Liver (tissue), 9 donors: ENCODE results near the gene EXD2. TPM values are rescaled to one million over a fixed set of nuclear protein-coding genes. Genes with fewer than 3 reads are reported as not detected.

Experiments
- DNase-seq: peaks from one replicate; pipeline ENCODE4 v3.0.0-alpha.2; 2017; ENCODE audit warnings: low spot score
- H3K27ac ChIP-seq, 2 donors: one replicate each; pipeline ENCODE4 v1.7.0; 2013; ENCODE audit warnings: inconsistent platforms in 2 of 2, low read length in 2 of 2, control low read depth in 1 of 2, low read depth in 1 of 2, mild to moderate bottlenecking in 1 of 2
- H3K27me3 ChIP-seq, 4 donors: one replicate each; pipeline versions ENCODE4 v1.6.1 to v1.7.0; 2013; ENCODE audit warnings: low read length in 3 of 4, inconsistent platforms in 1 of 4, mild to moderate bottlenecking in 1 of 4, moderate library complexity in 1 of 4; ENCODE audit not compliant: control insufficient read depth in 4 of 4, insufficient read depth in 4 of 4
- H3K36me3 ChIP-seq, 4 donors: one replicate each; pipeline versions ENCODE4 v1.6.1 to v1.7.0; 2013; ENCODE audit warnings: low read length in 3 of 4, mild to moderate bottlenecking in 3 of 4, low read depth in 1 of 4, moderate library complexity in 1 of 4; ENCODE audit not compliant: control insufficient read depth in 4 of 4, insufficient read depth in 3 of 4
- H3K4me1 ChIP-seq, 4 donors: one replicate each; pipeline versions ENCODE4 v1.6.1 to v1.7.0; 2013; ENCODE audit warnings: low read length in 3 of 4, mild to moderate bottlenecking in 3 of 4, moderate library complexity in 1 of 4; ENCODE audit not compliant: control insufficient read depth in 4 of 4, insufficient read depth in 4 of 4
- H3K4me3 ChIP-seq, 3 donors: one replicate each; pipeline versions ENCODE4 v1.6.1 to v1.7.0; 2013; ENCODE audit warnings: low read length in 3 of 3, control low read depth in 1 of 3, low read depth in 1 of 3, mild to moderate bottlenecking in 1 of 3
- H3K9ac ChIP-seq, 2 donors: one replicate each; pipeline ENCODE4 v1.7.0; 2013; ENCODE audit warnings: low read length in 2 of 2, mild to moderate bottlenecking in 2 of 2, moderate library complexity in 2 of 2, control low read depth in 1 of 2, low read depth in 1 of 2
- H3K9me3 ChIP-seq, 4 donors: one replicate each; pipeline versions ENCODE4 v1.6.1 to v1.7.0; 2013; ENCODE audit warnings: low read length in 3 of 4; ENCODE audit not compliant: control insufficient read depth in 4 of 4
- EGR1 ChIP-seq, 2 donors: IDR thresholded peaks; 2 replicates each; pipeline ENCODE4 v1.6.1; 2016 to 2018; ENCODE audit warnings: antibody characterized with exemption in 2 of 2, low read depth in 2 of 2
- FOXA1 ChIP-seq: IDR thresholded peaks from 2 replicates; pipeline ENCODE4 v1.6.1; 2016; ENCODE audit warnings: antibody characterized with exemption
- GABPA ChIP-seq, 2 donors: IDR thresholded peaks in 1 of 2; conservative IDR thresholded peaks in 1 of 2; 2 replicates each; pipeline ENCODE4 v1.6.1; 2016; ENCODE audit warnings: antibody characterized with exemption in 2 of 2, mild to moderate bottlenecking in 1 of 2, moderate library complexity in 1 of 2
- HNF4A ChIP-seq, 2 donors: conservative IDR thresholded peaks; 2 replicates each; pipeline ENCODE4 v1.6.1; 2016; ENCODE audit warnings: antibody characterized with exemption in 2 of 2, mild to moderate bottlenecking in 2 of 2
- HNF4G ChIP-seq: IDR thresholded peaks from 2 replicates; pipeline ENCODE4 v1.6.1; 2016; ENCODE audit warnings: antibody characterized with exemption
- JUND ChIP-seq, 2 donors: IDR thresholded peaks; 2 replicates each; pipeline ENCODE4 v1.6.1; 2016; ENCODE audit warnings: antibody characterized with exemption in 2 of 2
- NR2F2 ChIP-seq: IDR thresholded peaks from 2 replicates; pipeline ENCODE4 v1.6.1; 2016; ENCODE audit warnings: antibody characterized with exemption
- RAD21 ChIP-seq, 2 donors: IDR thresholded peaks; 2 replicates each; pipeline ENCODE4 v1.6.1; 2016; ENCODE audit warnings: antibody characterized with exemption in 2 of 2, mild to moderate bottlenecking in 2 of 2
- RXRA ChIP-seq, 2 donors: IDR thresholded peaks; 2 replicates each; pipeline ENCODE4 v1.6.1; 2017 to 2018; ENCODE audit warnings: antibody characterized with exemption in 2 of 2, mild to moderate bottlenecking in 1 of 2
- SP1 ChIP-seq: IDR thresholded peaks from 2 replicates; pipeline ENCODE4 v1.6.1; 2018; ENCODE audit warnings: antibody characterized with exemption, mild to moderate bottlenecking
- TAF1 ChIP-seq: conservative IDR thresholded peaks from 2 replicates; pipeline ENCODE4 v1.6.1; 2016; ENCODE audit warnings: antibody characterized with exemption, mild to moderate bottlenecking
- YY1 ChIP-seq: IDR thresholded peaks from 2 replicates; pipeline ENCODE4 v1.6.1; 2016; ENCODE audit warnings: antibody characterized with exemption, mild to moderate bottlenecking
- WGBS: extraction: QIAGEN DNeasy Blood & Tissue Kit; methylation state at CpG from one replicate; pipeline ENCODE4 v1.1.7; 2013; 5-methylcytosine and 5-hydroxymethylcytosine counted together
- polyA plus RNA-seq, 2 donors: library from polyadenylated mRNA; stranded (reverse) in 1 of 2; unstranded in 1 of 2; fragments of 200-250 nt in 1 of 2; fragments of >200 nt in 1 of 2; fragmentation: Nextera tagmentation in 1 of 2; extraction: Ambion mirVana in 1 of 2; gene quantifications; one replicate each; pipeline versions ENCODE4 v1.2.1 to v1.2.3, GENCODE V29; 2013 to 2015
- total RNA-seq, 2 donors: library from RNA; depleted of rRNA; stranded (reverse); fragments of >200 nt; gene quantifications; one replicate each; pipeline ENCODE4 v1.2.3, GENCODE V29; 2014
- TF ChIP-seq, protein P1 (sequence below): fragments of 150-350 bp; IDR thresholded peaks from 2 replicates; pipeline ENCODE4 v1.5.1; 2017; ENCODE audit warnings: improper control_type of control experiment, low read depth, low read length; ENCODE audit not compliant: missing input control
- TF ChIP-seq, protein P2 (sequence below): IDR thresholded peaks from 2 replicates; pipeline ENCODE4 v1.6.1; 2016; ENCODE audit warnings: antibody characterized with exemption
- TF ChIP-seq, protein P3 (sequence below): IDR thresholded peaks from 2 replicates; pipeline ENCODE4 v1.6.1; 2016; ENCODE audit warnings: antibody characterized with exemption
- donor health status: healthy.
- donor health status: healthy.
- donor health status: healthy.
- donor health status: healthy.
- donor health status: healthy.

Gene EXD2
- total and polyA plus RNA-seq, 4 donors: 4.7 to 8.8 (median 5.0) TPM

DNA sequence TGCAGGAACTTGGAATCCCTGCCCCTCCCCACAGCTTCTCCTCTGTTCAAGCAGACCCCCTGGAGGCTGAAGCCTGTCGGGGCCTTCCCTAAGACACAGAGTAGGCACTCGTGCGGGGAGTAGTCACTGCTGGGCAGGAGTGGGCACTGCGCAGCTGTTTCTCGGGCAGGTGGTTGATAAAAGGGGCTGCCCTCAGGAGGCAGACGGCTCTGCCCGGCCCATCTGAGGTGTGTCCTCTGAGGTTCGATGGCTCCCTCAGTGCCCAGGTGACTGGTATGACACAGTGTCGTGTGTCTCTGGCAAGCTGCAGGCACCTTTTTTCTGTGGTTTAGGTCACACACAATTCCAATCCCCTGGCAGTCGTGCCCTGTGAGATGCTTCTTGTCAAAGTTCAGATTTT lies 78.8 kb downstream of the EXD2 start:
- no peaks in the 10 kb centered on the region for H3K36me3 ChIP-seq
- no peak overlapping the region for H3K4me3 ChIP-seq
- H3K27me3 ChIP-seq: no peaks in the 10 kb centered on the region
- TF ChIP-seq YY1: no peak
- no peak for TF ChIP-seq NR2F2
- no peak for TF ChIP-seq JUND (IDR thresholded peaks at IDR 0.05)
- TF ChIP-seq RAD21 (IDR thresholded peaks at IDR 0.05): no peak
- TF ChIP-seq, protein P1, sequence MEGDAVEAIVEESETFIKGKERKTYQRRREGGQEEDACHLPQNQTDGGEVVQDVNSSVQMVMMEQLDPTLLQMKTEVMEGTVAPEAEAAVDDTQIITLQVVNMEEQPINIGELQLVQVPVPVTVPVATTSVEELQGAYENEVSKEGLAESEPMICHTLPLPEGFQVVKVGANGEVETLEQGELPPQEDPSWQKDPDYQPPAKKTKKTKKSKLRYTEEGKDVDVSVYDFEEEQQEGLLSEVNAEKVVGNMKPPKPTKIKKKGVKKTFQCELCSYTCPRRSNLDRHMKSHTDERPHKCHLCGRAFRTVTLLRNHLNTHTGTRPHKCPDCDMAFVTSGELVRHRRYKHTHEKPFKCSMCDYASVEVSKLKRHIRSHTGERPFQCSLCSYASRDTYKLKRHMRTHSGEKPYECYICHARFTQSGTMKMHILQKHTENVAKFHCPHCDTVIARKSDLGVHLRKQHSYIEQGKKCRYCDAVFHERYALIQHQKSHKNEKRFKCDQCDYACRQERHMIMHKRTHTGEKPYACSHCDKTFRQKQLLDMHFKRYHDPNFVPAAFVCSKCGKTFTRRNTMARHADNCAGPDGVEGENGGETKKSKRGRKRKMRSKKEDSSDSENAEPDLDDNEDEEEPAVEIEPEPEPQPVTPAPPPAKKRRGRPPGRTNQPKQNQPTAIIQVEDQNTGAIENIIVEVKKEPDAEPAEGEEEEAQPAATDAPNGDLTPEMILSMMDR: no peak
- no peak for TF ChIP-seq EGR1 (IDR thresholded peaks at IDR 0.05; ENCODE audit: low read depth in 2 of 2)
- DNase-seq: no peak
- H3K9me3 ChIP-seq: no peaks in the 10 kb centered on the region
- H3K9ac ChIP-seq: no peak overlapping the region
- H3K27ac ChIP-seq: no peak overlapping the region
- WGBS: 85% methylated on average over 10 of the region's 10 CpGs
- no peaks in the 10 kb centered on the region for H3K4me1 ChIP-seq

DNA sequence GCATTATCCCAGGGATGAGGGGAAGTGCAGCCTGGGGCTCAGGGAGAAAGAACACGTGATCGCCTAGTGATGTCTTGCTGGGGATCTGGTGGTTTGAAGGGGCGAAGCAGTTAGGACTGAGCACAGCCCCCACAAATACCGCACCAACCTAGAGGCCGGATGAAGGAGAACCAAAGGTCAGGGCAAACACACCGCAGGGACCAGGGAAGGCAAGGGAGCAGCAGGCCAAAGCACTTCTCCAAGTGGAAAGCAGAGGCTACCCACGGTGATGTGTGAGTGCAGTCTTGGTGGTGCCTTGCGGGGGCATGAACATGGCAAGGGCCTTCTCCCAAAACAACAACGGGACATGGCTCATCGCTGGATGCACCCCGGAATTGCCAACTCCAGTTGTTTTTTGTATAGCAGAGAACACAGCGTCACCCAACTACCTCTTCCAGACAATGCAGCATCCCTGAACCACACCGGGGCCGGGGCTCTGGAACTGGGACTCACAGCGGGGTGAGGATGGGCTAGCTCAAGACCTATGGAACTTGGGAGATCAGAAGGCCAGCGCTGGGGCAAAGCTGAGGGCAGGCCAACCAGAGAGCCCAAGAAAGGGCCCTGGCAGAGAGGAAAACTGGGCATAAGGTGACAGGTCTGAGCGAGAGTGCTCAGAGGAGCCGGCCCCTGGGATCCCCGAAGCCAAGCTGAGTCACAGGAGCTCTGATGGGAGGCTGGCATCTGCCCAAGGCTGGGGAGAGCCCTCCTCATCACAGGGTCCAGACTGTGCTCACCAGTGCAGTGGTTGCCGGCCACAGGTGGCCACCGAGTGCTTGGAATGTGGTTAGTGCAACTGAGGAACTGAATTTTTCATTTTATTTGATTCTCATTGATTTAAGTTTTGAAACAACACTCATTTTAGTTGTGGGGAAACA lies 79.8 kb downstream of the EXD2 start:
- Histone ChIP-seq H3K27me3 (no peaks in the 10 kb centered on the region), H3K27ac (no peak overlapping the region), H3K4me1 (no peaks in the 10 kb centered on the region), H3K4me3 (no peak overlapping the region), H3K36me3 (no peaks in the 10 kb centered on the region), H3K9me3 (no peaks in the 10 kb centered on the region), H3K9ac (no peak overlapping the region)
- TF ChIP-seq RXRA (IDR thresholded peaks at IDR 0.05): no peak
- TF ChIP-seq YY1: no peak
- no peak for TF ChIP-seq GABPA (IDR thresholded peaks at IDR 0.05 in 1 of 2, conservative IDR thresholded peaks at IDR 0.05 in 1 of 2)
- DNase-seq: no peak
- WGBS: 88% methylated on average over 21 of the region's 21 CpGs

DNA sequence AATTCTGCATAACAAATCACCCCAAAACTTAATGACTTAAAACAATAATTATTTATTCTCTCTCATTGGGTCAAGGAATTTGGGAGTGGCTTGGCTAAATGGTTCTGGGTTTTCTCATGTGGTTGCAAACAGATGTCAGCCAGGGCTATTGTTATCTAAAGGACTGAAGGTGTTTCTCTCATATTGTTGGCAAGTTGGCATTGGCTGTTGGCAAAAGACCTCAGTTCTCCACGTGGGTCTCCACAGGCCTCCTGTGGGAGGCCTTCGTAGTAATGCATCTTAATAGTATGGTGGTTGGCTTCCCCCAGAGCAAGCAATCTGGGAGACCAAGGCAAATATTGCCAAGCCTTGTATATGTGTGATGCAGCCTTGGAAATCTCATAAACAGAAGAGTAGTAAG lies 83.0 kb downstream of the EXD2 start:
- Histone ChIP-seq H3K9me3 (no peaks in the 10 kb centered on the region), H3K4me1 (no peaks in the 10 kb centered on the region), H3K36me3 (no peaks in the 10 kb centered on the region), H3K27ac (no peak overlapping the region), H3K9ac (no peak overlapping the region), H3K4me3 (no peak overlapping the region), H3K27me3 (no peaks in the 10 kb centered on the region)
- no peak for DNase-seq
- 69% methylated on average over 2 of the region's 2 CpGs for WGBS
- TF ChIP-seq JUND (IDR thresholded peaks at IDR 0.05): no peak
- no peak for TF ChIP-seq EGR1 (IDR thresholded peaks at IDR 0.05; ENCODE audit: low read depth in 2 of 2)
- no peak for TF ChIP-seq HNF4A (conservative IDR thresholded peaks at IDR 0.05)
- no peak for TF ChIP-seq HNF4G
- TF ChIP-seq, protein P2, sequence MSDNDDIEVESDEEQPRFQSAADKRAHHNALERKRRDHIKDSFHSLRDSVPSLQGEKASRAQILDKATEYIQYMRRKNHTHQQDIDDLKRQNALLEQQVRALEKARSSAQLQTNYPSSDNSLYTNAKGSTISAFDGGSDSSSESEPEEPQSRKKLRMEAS: no peak
- no peak for TF ChIP-seq RAD21 (IDR thresholded peaks at IDR 0.05)
- TF ChIP-seq TAF1: no peak
- no peak for TF ChIP-seq RXRA (IDR thresholded peaks at IDR 0.05)
- TF ChIP-seq, protein P3, sequence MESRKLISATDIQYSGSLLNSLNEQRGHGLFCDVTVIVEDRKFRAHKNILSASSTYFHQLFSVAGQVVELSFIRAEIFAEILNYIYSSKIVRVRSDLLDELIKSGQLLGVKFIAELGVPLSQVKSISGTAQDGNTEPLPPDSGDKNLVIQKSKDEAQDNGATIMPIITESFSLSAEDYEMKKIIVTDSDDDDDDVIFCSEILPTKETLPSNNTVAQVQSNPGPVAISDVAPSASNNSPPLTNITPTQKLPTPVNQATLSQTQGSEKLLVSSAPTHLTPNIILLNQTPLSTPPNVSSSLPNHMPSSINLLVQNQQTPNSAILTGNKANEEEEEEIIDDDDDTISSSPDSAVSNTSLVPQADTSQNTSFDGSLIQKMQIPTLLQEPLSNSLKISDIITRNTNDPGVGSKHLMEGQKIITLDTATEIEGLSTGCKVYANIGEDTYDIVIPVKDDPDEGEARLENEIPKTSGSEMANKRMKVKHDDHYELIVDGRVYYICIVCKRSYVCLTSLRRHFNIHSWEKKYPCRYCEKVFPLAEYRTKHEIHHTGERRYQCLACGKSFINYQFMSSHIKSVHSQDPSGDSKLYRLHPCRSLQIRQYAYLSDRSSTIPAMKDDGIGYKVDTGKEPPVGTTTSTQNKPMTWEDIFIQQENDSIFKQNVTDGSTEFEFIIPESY: no peak
- TF ChIP-seq FOXA1: no peak
- TF ChIP-seq NR2F2: no peak
- TF ChIP-seq SP1: no peak
